ENCODE results near the gene CYP26C1.

DNA sequence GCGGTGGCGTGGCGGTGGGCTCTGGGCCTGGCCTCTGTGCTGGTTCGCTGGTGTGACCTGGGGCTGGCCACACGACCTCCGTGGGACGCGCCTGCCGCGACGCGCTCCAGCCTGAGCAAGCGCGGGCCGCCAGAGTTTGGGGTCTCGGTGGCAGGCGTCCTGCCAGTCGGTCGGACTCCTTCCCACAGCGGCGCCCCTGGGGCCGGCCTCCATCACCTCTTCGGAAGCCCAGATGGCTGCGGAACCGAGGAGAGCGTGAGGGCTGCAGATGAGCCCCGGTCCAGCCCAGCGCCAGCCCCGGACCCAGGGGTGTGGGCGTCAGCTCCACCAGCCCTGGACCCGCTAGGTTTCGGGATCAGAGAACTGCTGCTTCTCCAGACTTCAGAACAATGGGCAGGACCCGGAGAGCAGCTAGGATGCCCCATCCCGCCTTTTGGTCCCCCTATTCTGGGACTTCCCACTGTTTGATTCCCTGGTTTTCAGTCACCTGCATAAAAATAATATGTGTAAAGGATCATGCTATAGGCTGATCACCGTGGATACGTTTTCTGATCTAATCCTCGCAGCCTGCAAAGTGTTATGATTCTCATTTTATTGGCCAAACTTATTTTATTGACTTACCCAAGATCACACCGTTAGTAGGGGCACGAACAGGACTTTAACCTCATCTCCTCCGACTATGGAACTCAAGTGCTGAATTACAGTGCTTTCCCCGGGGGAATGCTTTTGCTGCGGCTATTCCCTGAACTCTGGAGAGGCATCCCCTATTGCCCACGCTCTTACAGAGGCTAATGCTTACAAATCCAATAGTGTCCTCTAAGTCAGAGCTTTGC, 2.8 kb downstream of the CYP26C1 start:
- TF ChIP-seq, protein P1, sequence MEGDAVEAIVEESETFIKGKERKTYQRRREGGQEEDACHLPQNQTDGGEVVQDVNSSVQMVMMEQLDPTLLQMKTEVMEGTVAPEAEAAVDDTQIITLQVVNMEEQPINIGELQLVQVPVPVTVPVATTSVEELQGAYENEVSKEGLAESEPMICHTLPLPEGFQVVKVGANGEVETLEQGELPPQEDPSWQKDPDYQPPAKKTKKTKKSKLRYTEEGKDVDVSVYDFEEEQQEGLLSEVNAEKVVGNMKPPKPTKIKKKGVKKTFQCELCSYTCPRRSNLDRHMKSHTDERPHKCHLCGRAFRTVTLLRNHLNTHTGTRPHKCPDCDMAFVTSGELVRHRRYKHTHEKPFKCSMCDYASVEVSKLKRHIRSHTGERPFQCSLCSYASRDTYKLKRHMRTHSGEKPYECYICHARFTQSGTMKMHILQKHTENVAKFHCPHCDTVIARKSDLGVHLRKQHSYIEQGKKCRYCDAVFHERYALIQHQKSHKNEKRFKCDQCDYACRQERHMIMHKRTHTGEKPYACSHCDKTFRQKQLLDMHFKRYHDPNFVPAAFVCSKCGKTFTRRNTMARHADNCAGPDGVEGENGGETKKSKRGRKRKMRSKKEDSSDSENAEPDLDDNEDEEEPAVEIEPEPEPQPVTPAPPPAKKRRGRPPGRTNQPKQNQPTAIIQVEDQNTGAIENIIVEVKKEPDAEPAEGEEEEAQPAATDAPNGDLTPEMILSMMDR (IDR thresholded peaks at IDR 0.05; ENCODE audit: poor library complexity): no peak
- TF ChIP-seq EZH2 (IDR thresholded peaks at IDR 0.05; ENCODE audit: borderline replicate concordance) (no peak), EZH2phosphoT487 (IDR thresholded peaks at IDR 0.05; ENCODE audit: low read depth, severe bottlenecking, unreplicated experiment) (no peak)
